ENCODE results near the gene TOM1. TPM values are rescaled to one million over a fixed set of nuclear protein-coding genes. Genes with fewer than 3 reads are reported as not detected.

TOM1 gene
- total and polyA plus RNA-seq, 2 of the 13 experiments (the other 11 are each of a cell fraction or from before 2014, with no cell fraction given): 30.8 to 87.3 TPM

- TF ChIP-seq ZNF710 (CRISPR knock-in tag; IDR thresholded peaks at IDR 0.05; ENCODE audit: borderline replicate concordance): peak; percentile 33; the same call in 1 of the 2 replicates
- TF ChIP-seq CCDC6 (CRISPR knock-in tag; IDR thresholded peaks at IDR 0.05): peak; percentile 64; the same call in 1 of the 2 replicates
- peak; percentile 92; the same call in 1 of the 2 replicates for TF ChIP-seq ZNF253 (CRISPR knock-in tag; IDR thresholded peaks at IDR 0.05; ENCODE audit: borderline replicate concordance)
- TF ChIP-seq, protein P1, sequence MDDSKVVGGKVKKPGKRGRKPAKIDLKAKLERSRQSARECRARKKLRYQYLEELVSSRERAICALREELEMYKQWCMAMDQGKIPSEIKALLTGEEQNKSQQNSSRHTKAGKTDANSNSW (CRISPR knock-in tag; IDR thresholded peaks at IDR 0.05; ENCODE audit: borderline replicate concordance): no peak
- TF ChIP-seq, protein P2, sequence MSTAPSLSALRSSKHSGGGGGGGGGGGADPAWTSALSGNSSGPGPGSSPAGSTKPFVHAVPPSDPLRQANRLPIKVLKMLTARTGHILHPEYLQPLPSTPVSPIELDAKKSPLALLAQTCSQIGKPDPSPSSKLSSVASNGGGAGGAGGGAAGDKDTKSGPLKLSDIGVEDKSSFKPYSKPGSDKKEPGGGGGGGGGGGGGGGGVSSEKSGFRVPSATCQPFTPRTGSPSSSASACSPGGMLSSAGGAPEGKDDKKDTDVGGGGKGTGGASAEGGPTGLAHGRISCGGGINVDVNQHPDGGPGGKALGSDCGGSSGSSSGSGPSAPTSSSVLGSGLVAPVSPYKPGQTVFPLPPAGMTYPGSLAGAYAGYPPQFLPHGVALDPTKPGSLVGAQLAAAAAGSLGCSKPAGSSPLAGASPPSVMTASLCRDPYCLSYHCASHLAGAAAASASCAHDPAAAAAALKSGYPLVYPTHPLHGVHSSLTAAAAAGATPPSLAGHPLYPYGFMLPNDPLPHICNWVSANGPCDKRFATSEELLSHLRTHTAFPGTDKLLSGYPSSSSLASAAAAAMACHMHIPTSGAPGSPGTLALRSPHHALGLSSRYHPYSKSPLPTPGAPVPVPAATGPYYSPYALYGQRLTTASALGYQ (CRISPR knock-in tag; IDR thresholded peaks at IDR 0.05): peak; percentile 74
- no peak for TF ChIP-seq HDAC6 (IDR thresholded peaks at IDR 0.05; ENCODE audit: low read depth, low read length)
- peak; percentile 47; the same call in 1 of the 2 replicates for TF ChIP-seq ZNF773 (CRISPR knock-in tag; IDR thresholded peaks at IDR 0.05; ENCODE audit: borderline replicate concordance)
- TF ChIP-seq ZNF367 (CRISPR knock-in tag; IDR thresholded peaks at IDR 0.05; ENCODE audit: borderline replicate concordance): peak; percentile 6; the same call in 1 of the 2 replicates
- peak; percentile 95 for TF ChIP-seq KMT2A (CRISPR knock-in tag; IDR thresholded peaks at IDR 0.05)
- 0 out of 2 replicates have a peak, but pooled peaks have one; percentile 35 for TF ChIP-seq ZMYM3 (CRISPR knock-in tag; IDR thresholded peaks at IDR 0.05)
- TF ChIP-seq ZNF431 (CRISPR knock-in tag; IDR thresholded peaks at IDR 0.05; ENCODE audit: borderline replicate concordance, low read depth): 0 out of 2 replicates have a peak, but pooled peaks have one; percentile 33
- TF ChIP-seq ZNF777 (CRISPR knock-in tag; IDR thresholded peaks at IDR 0.05): peak; percentile 65
- TF ChIP-seq HOXA7 (CRISPR knock-in tag; IDR thresholded peaks at IDR 0.05): no peak
- TF ChIP-seq ZNF460 (CRISPR knock-in tag; IDR thresholded peaks at IDR 0.05; ENCODE audit: borderline replicate concordance): no peak
- no peak for TF ChIP-seq TBP (CRISPR knock-in tag; IDR thresholded peaks at IDR 0.05)
- peak; percentile 91 for TF ChIP-seq ZSCAN12 (CRISPR knock-in tag; IDR thresholded peaks at IDR 0.05)
- TF ChIP-seq, protein P3, sequence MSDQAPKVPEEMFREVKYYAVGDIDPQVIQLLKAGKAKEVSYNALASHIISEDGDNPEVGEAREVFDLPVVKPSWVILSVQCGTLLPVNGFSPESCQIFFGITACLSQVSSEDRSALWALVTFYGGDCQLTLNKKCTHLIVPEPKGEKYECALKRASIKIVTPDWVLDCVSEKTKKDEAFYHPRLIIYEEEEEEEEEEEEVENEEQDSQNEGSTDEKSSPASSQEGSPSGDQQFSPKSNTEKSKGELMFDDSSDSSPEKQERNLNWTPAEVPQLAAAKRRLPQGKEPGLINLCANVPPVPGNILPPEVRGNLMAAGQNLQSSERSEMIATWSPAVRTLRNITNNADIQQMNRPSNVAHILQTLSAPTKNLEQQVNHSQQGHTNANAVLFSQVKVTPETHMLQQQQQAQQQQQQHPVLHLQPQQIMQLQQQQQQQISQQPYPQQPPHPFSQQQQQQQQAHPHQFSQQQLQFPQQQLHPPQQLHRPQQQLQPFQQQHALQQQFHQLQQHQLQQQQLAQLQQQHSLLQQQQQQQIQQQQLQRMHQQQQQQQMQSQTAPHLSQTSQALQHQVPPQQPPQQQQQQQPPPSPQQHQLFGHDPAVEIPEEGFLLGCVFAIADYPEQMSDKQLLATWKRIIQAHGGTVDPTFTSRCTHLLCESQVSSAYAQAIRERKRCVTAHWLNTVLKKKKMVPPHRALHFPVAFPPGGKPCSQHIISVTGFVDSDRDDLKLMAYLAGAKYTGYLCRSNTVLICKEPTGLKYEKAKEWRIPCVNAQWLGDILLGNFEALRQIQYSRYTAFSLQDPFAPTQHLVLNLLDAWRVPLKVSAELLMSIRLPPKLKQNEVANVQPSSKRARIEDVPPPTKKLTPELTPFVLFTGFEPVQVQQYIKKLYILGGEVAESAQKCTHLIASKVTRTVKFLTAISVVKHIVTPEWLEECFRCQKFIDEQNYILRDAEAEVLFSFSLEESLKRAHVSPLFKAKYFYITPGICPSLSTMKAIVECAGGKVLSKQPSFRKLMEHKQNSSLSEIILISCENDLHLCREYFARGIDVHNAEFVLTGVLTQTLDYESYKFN (CRISPR knock-in tag; conservative IDR thresholded peaks at IDR 0.05): peak; percentile 42; the same call in 1 of the 2 replicates
- TF ChIP-seq RORA (CRISPR knock-in tag; IDR thresholded peaks at IDR 0.05): no peak
- TF ChIP-seq, protein P4, sequence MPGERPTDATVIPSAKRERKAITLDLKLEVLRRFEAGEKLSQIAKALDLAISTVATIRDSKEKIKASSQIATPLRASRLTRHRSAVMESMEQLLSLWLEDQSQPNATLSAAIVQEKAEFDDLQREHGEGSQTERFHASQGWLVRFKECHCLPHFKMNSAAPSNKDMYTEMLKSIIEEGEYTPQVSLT (CRISPR knock-in tag; IDR thresholded peaks at IDR 0.05; ENCODE audit: borderline replicate concordance, low read depth): no peak
- no peak for TF ChIP-seq SAFB2 (CRISPR knock-in tag; IDR thresholded peaks at IDR 0.05; ENCODE audit: borderline replicate concordance, low read depth)
Observed at GRCh38 chr22:35257321-35258190, 42.1 kb upstream of the TOM1 start, which contains the start of gene HMGXB4 (continued).
